AG04449 (cell line): ENCODE results near the gene CNTNAP2.

ENCODE experiments used
- CTCF ChIA-PET: fragments of 350-600 bp; formaldehyde crosslinking; extraction: SDS; loops from one replicate; lab custom pipeline; 2021; ENCODE audit warnings: antibody characterized with exemption; lab: Yijun Ruan, JAX
- POLR2A ChIA-PET: fragments of 400-600, 350-600 bp; formaldehyde crosslinking; extraction: SDS; loops from one replicate; lab custom pipeline; 2020; ENCODE audit warnings: antibody characterized with exemption, inconsistent platforms; lab: Yijun Ruan, JAX
- DNase-seq: peaks from one replicate; pipeline ENCODE4 v3.0.0-alpha.2; 2010; ENCODE audit warnings: low read depth, low spot score
- H3K4me3 ChIP-seq: 2 replicates; pipeline ENCODE4 v1.5.1; 2011; ENCODE audit warnings: low read depth, mild to moderate bottlenecking, control low read depth, low read length
- CTCF ChIP-seq: IDR thresholded peaks from one replicate; pipeline ENCODE4 v1.5.1; 2011; ENCODE audit warnings: mild to moderate bottlenecking, moderate library complexity, low read length, control low read depth, inconsistent platforms; ENCODE audit not compliant: insufficient read depth; ENCODE audit errors: missing control alignments

The CNTNAP2 gene

GRCh38 chr7:147833970-147834369 lies 1717.4 kb downstream of the CNTNAP2 start:
- ChIA-PET CTCF (no interaction called here), POLR2A (no interaction called here)
- no peak overlapping the region for H3K4me3 ChIP-seq
- DNase-seq: no peak
- TF ChIP-seq CTCF: no peak

GRCh38 chr7:147852833-147853232 lies 1736.2 kb downstream of the CNTNAP2 start:
- POLR2A ChIA-PET: no interaction called here
- H3K4me3 ChIP-seq: no peak overlapping the region
- TF ChIP-seq CTCF: no peak
- CTCF ChIA-PET: no interaction called here
- no peak for DNase-seq

- ChIA-PET POLR2A (no interaction called here), CTCF (no interaction called here)
- TF ChIP-seq CTCF: no peak
- no peak for DNase-seq
- no peak overlapping the region for H3K4me3 ChIP-seq
These were observed 1740.8 kb downstream of the CNTNAP2 start for GRCh38 chr7:147857152-147858140.

- ChIA-PET POLR2A (no interaction called here), CTCF (no interaction called here)
- no peak overlapping the region for H3K4me3 ChIP-seq
- no peak for DNase-seq
- TF ChIP-seq CTCF: no peak
These were observed 1741.8 kb downstream of the CNTNAP2 start for GRCh38 chr7:147858421-147858820.

- CTCF ChIA-PET: no interaction called here
- POLR2A ChIA-PET: no interaction called here
- H3K4me3 ChIP-seq: no peak overlapping the region
- no peak for DNase-seq
- TF ChIP-seq CTCF: no peak
These were observed 1742.4 kb downstream of the CNTNAP2 start for GRCh38 chr7:147859033-147859432.

GRCh38 chr7:147859486-147859885 lies 1742.9 kb downstream of the CNTNAP2 start:
- ChIA-PET POLR2A (no interaction called here), CTCF (no interaction called here)
- DNase-seq: no peak
- H3K4me3 ChIP-seq: no peak overlapping the region
- TF ChIP-seq CTCF: no peak
